K562 treated with DMSO at 1 percent for 24 hours (cell line): ENCODE measurements around the gene MCCC2. TPM values are rescaled to one million over a fixed set of nuclear protein-coding genes. Genes with fewer than 3 reads are reported as not detected.

ENCODE experiments used
- total RNA-seq: library from RNA; unstranded; fragments of 300-600 nt; gene quantifications from 2 replicates; pipeline ENCODE4 v1.2.3, GENCODE V29; 2022; ENCODE audit warnings: low read depth; ENCODE audit not compliant: insufficient read depth

Gene MCCC2
- total RNA-seq = 18.1 and 20.0 TPM in 2 replicates

DNA sequence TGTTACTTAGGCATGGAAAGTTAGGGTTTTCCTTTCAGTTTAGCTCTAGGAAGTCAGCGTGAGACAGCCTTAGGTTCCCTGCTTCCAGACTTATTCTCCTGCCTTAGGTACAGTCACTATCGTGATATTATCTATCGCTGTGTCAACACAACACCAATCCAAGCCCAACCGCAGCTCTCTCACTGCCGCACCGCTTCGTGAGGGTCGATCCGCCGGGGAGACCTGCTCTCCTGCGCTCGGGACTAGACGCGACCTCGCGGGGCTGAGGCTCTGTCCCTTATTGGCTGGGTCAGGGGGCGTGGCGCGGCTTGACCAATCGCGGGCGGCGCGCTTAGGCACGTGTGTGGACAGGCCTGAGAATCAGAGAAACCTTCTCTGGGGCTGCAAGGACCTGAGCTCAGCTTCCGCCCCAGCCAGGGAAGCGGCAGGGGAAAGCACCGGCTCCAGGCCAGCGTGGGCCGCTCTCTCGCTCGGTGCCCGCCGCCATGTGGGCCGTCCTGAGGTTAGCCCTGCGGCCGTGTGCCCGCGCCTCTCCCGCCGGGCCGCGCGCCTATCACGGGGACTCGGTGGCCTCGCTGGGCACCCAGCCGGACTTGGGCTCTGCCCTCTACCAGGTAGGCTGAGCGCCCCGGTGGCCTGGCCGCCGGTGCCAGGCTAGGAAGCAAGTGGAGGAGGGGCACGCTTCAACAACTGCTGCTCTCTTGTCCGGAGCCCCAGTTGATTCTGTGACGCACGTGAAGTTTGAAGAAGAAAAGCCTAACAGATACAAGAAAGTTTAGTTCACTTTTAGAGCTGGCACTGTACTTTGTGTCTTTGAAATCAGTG is at the start of gene MCCC2:
TSS of gene MCCC2 (plus strand) at position 400 of the 825 bp plus-strand sequence. CDS start at position 486, 86 bp downstream.

Other genes starting within 250 kb of the MCCC2 start
- 5.4 and 5.5 TPM in 2 replicates for gene BDP1, start 131.7 kb upstream of the MCCC2 start, total RNA-seq
- not detected in 2 replicates for gene CARTPT, start 131.9 kb downstream of the MCCC2 start, total RNA-seq